ENCODE measurements around the gene KCNH6.

KCNH6 gene

GRCh38 chr17:63525190-63525946 lies 2.2 kb downstream of the KCNH6 start:
- ChIA-PET POLR2A (no interaction called here), CTCF (interaction anchor here (0.7 to 1.1 kb wide), 2 partner anchors 55 to 100 kb away, joined by 3 to 4 read pairs; no protein-coding TSS in a partner anchor)
- WGBS (ENCODE audit: insufficient coverage), result 67% methylated on average over 1 of the region's 6 CpGs
- H3K27ac ChIP-seq (ENCODE audit: insufficient read depth in 1 of 2, low read depth in 1 of 2, low read length in 2 of 2, poor library complexity in 1 of 2, severe bottlenecking in 2 of 2), result no peak overlapping the region
- peaks cover 0 to 4% (median 3%) of the 10 kb centered on the region in 4 experiments for H3K4me1 ChIP-seq (ENCODE audit: control extremely low read depth in 1 of 4, control insufficient read depth in 4 of 4, insufficient read depth in 4 of 4, low read length in 3 of 4)
- no peak for DNase-seq
- no peaks in the 10 kb centered on the region for H3K9me3 ChIP-seq (ENCODE audit: control extremely low read depth in 1 of 5, control insufficient read depth in 4 of 5, insufficient read depth in 2 of 5, low read depth in 1 of 5, low read length in 4 of 5)
- peaks cover 2 to 40% (median 11%) of the 10 kb centered on the region in 5 experiments for H3K27me3 ChIP-seq (replicated peaks in 2 of 5; ENCODE audit: control insufficient read depth in 4 of 5, insufficient read depth in 5 of 5, low read length in 4 of 5)
- no peak overlapping the region for H3K4me3 ChIP-seq (ENCODE audit: control insufficient read depth in 1 of 7, extremely low read depth in 1 of 7, insufficient read depth in 4 of 7, low read depth in 2 of 7, low read length in 6 of 7)
- no peaks in the 10 kb centered on the region for H3K36me3 ChIP-seq (ENCODE audit: control insufficient read depth in 4 of 4, insufficient read depth in 4 of 4, low read length in 3 of 4)

GRCh38 chr17:63526861-63527260 lies 3.7 kb downstream of the KCNH6 start:
- Histone ChIP-seq H3K9me3 (ENCODE audit: control extremely low read depth in 1 of 5, control insufficient read depth in 4 of 5, insufficient read depth in 2 of 5, low read depth in 1 of 5, low read length in 4 of 5) (no peaks in the 10 kb centered on the region), H3K4me1 (ENCODE audit: control extremely low read depth in 1 of 4, control insufficient read depth in 4 of 4, insufficient read depth in 4 of 4, low read length in 3 of 4) (peaks cover 0 to 4% (median 3%) of the 10 kb centered on the region in 4 experiments), H3K27me3 (replicated peaks in 2 of 5; ENCODE audit: control insufficient read depth in 4 of 5, insufficient read depth in 5 of 5, low read length in 4 of 5) (peaks cover 2 to 33% (median 7%) of the 10 kb centered on the region in 5 experiments), H3K27ac (ENCODE audit: insufficient read depth in 1 of 2, low read depth in 1 of 2, low read length in 2 of 2, poor library complexity in 1 of 2, severe bottlenecking in 2 of 2) (no peak overlapping the region), H3K4me3 (ENCODE audit: control insufficient read depth in 1 of 7, extremely low read depth in 1 of 7, insufficient read depth in 4 of 7, low read depth in 2 of 7, low read length in 6 of 7) (no peak overlapping the region), H3K36me3 (ENCODE audit: control insufficient read depth in 4 of 4, insufficient read depth in 4 of 4, low read length in 3 of 4) (no peaks in the 10 kb centered on the region)
- no peak for DNase-seq
- 100% methylated on average over 4 of the region's 5 CpGs for WGBS (ENCODE audit: insufficient coverage)
- ChIA-PET CTCF (interaction anchor here (0.7 to 1.3 kb wide), 3 partner anchors 11 to 85 kb away, joined by 3 to 4 read pairs (median 3); no protein-coding TSS in a partner anchor), POLR2A (no interaction called here)

- H3K4me3 ChIP-seq (ENCODE audit: control insufficient read depth in 1 of 7, extremely low read depth in 1 of 7, insufficient read depth in 4 of 7, low read depth in 2 of 7, low read length in 6 of 7), result no peak overlapping the region
- DNase-seq, result no peak
- ChIA-PET POLR2A (no interaction called here), CTCF (no interaction called here)
- 95% methylated on average over 6 of the region's 9 CpGs for WGBS (ENCODE audit: insufficient coverage)
- H3K4me1 ChIP-seq (ENCODE audit: control extremely low read depth in 1 of 4, control insufficient read depth in 4 of 4, insufficient read depth in 4 of 4, low read length in 3 of 4), result peaks cover 0 to 3% (median 2%) of the 10 kb centered on the region in 4 experiments
- peaks cover 2 to 31% (median 7%) of the 10 kb centered on the region in 5 experiments for H3K27me3 ChIP-seq (replicated peaks in 2 of 5; ENCODE audit: control insufficient read depth in 4 of 5, insufficient read depth in 5 of 5, low read length in 4 of 5)
- H3K27ac ChIP-seq (ENCODE audit: insufficient read depth in 1 of 2, low read depth in 1 of 2, low read length in 2 of 2, poor library complexity in 1 of 2, severe bottlenecking in 2 of 2), result no peak overlapping the region
- no peaks in the 10 kb centered on the region for H3K9me3 ChIP-seq (ENCODE audit: control extremely low read depth in 1 of 5, control insufficient read depth in 4 of 5, insufficient read depth in 2 of 5, low read depth in 1 of 5, low read length in 4 of 5)
- H3K36me3 ChIP-seq (ENCODE audit: control insufficient read depth in 4 of 4, insufficient read depth in 4 of 4, low read length in 3 of 4), result no peaks in the 10 kb centered on the region
Observed at GRCh38 chr17:63528183-63528582, 5.0 kb downstream of the KCNH6 start.

DNA sequence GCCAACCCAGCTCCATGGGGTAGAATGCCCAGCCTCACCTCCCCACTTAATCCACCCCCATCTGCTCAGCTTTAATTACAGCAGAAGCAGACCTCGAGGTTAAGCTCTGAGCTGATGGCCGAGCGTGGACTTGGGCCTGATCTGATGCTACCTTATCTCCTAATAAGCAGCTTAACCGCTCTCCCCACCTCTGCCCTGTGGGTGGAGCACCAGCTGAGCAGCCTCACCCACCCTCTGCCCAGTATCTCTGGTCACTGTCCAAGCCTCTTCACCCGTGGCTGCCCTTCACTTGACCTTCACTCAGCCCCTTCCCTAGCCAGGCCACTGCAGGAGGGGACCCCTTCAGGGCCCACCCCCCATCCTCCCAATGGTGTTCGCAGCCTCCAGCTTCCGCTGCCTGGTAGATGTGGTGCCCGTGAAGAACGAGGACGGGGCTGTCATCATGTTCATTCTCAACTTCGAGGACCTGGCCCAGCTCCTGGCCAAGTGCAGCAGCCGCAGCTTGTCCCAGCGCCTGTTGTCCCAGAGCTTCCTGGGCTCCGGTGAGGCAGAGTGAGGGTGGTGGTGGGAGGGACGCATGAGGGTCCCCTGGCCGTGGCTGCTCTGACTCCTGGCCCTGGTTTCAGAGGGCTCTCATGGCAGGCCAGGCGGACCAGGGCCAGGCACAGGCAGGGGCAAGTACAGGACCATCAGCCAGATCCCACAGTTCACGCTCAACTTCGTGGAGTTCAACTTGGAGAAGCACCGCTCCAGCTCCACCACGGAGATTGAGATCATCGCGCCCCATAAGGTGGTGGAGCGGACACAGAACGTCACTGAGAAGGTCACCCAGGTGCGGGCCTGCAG lies 6.8 kb downstream of the KCNH6 start:
- H3K36me3 ChIP-seq (ENCODE audit: control insufficient read depth in 4 of 4, insufficient read depth in 4 of 4, low read length in 3 of 4), result no peaks in the 10 kb centered on the region
- no peaks in the 10 kb centered on the region for H3K4me1 ChIP-seq (ENCODE audit: control extremely low read depth in 1 of 4, control insufficient read depth in 4 of 4, insufficient read depth in 4 of 4, low read length in 3 of 4)
- no peak overlapping the region for H3K27ac ChIP-seq (ENCODE audit: insufficient read depth in 1 of 2, low read depth in 1 of 2, low read length in 2 of 2, poor library complexity in 1 of 2, severe bottlenecking in 2 of 2)
- peaks cover 2 to 14% (median 4%) of the 10 kb centered on the region in 5 experiments for H3K27me3 ChIP-seq (replicated peaks in 2 of 5; ENCODE audit: control insufficient read depth in 4 of 5, insufficient read depth in 5 of 5, low read length in 4 of 5)
- H3K9me3 ChIP-seq (ENCODE audit: control extremely low read depth in 1 of 5, control insufficient read depth in 4 of 5, insufficient read depth in 2 of 5, low read depth in 1 of 5, low read length in 4 of 5), result no peaks in the 10 kb centered on the region
- ChIA-PET CTCF (no interaction called here), POLR2A (interaction anchor here (0.6 kb wide), 1 partner anchor 32 kb away, joined by 4 read pairs; no protein-coding TSS in a partner anchor)
- 97% methylated on average over 17 of the region's 26 CpGs for WGBS (ENCODE audit: insufficient coverage)
- DNase-seq, result no peak
- no peak overlapping the region for H3K4me3 ChIP-seq (ENCODE audit: control insufficient read depth in 1 of 7, extremely low read depth in 1 of 7, insufficient read depth in 4 of 7, low read depth in 2 of 7, low read length in 6 of 7)

GRCh38 chr17:63530557-63531021 lies 7.4 kb downstream of the KCNH6 start:
- no peak overlapping the region for H3K4me3 ChIP-seq (ENCODE audit: control insufficient read depth in 1 of 7, extremely low read depth in 1 of 7, insufficient read depth in 4 of 7, low read depth in 2 of 7, low read length in 6 of 7)
- CTCF ChIA-PET, result no interaction called here
- no peak for DNase-seq
- no peaks in the 10 kb centered on the region for H3K9me3 ChIP-seq (ENCODE audit: control extremely low read depth in 1 of 5, control insufficient read depth in 4 of 5, insufficient read depth in 2 of 5, low read depth in 1 of 5, low read length in 4 of 5)
- H3K4me1 ChIP-seq (ENCODE audit: control extremely low read depth in 1 of 4, control insufficient read depth in 4 of 4, insufficient read depth in 4 of 4, low read length in 3 of 4), result no peaks in the 10 kb centered on the region
- WGBS (ENCODE audit: insufficient coverage), result 98% methylated on average over 3 of the region's 3 CpGs
- H3K36me3 ChIP-seq (ENCODE audit: control insufficient read depth in 4 of 4, insufficient read depth in 4 of 4, low read length in 3 of 4), result no peaks in the 10 kb centered on the region
- POLR2A ChIA-PET, result no interaction called here
- no peak overlapping the region for H3K27ac ChIP-seq (ENCODE audit: insufficient read depth in 1 of 2, low read depth in 1 of 2, low read length in 2 of 2, poor library complexity in 1 of 2, severe bottlenecking in 2 of 2)
- peaks cover 0 to 9% (median 3%) of the 10 kb centered on the region in 5 experiments for H3K27me3 ChIP-seq (replicated peaks in 2 of 5; ENCODE audit: control insufficient read depth in 4 of 5, insufficient read depth in 5 of 5, low read length in 4 of 5)

- Histone ChIP-seq H3K9me3 (ENCODE audit: control extremely low read depth in 1 of 5, control insufficient read depth in 4 of 5, insufficient read depth in 2 of 5, low read depth in 1 of 5, low read length in 4 of 5) (no peaks in the 10 kb centered on the region), H3K4me3 (ENCODE audit: control insufficient read depth in 1 of 7, extremely low read depth in 1 of 7, insufficient read depth in 4 of 7, low read depth in 2 of 7, low read length in 6 of 7) (no peak overlapping the region), H3K27ac (ENCODE audit: insufficient read depth in 1 of 2, low read depth in 1 of 2, low read length in 2 of 2, poor library complexity in 1 of 2, severe bottlenecking in 2 of 2) (no peak overlapping the region), H3K4me1 (ENCODE audit: control extremely low read depth in 1 of 4, control insufficient read depth in 4 of 4, insufficient read depth in 4 of 4, low read length in 3 of 4) (no peaks in the 10 kb centered on the region), H3K36me3 (ENCODE audit: control insufficient read depth in 4 of 4, insufficient read depth in 4 of 4, low read length in 3 of 4) (no peaks in the 10 kb centered on the region), H3K27me3 (replicated peaks in 2 of 5; ENCODE audit: control insufficient read depth in 4 of 5, insufficient read depth in 5 of 5, low read length in 4 of 5) (peaks cover 0 to 6% (median 3%) of the 10 kb centered on the region in 5 experiments)
- 98% methylated on average over 8 of the region's 10 CpGs for WGBS (ENCODE audit: insufficient coverage)
- DNase-seq, result no peak
- CTCF ChIA-PET, result no interaction called here
- POLR2A ChIA-PET, result no interaction called here
Observed at GRCh38 chr17:63531022-63531965, 8.1 kb downstream of the KCNH6 start.
